Measurements from ENCODE around the gene KRT33A. TPM values are rescaled to one million over a fixed set of nuclear protein-coding genes. Genes with fewer than 3 reads are reported as not detected.

The KRT33A gene
- total and polyA plus RNA-seq, 2 experiments from 2014 or later: not detected

- H3K79me2 ChIP-seq (ENCODE audit: insufficient read depth): no peaks in the 10 kb centered on the region
- no peak for DNase-seq
- H3K27ac ChIP-seq: no peak overlapping the region
- no peaks in the 10 kb centered on the region for H3K9me3 ChIP-seq (ENCODE audit: low read depth)
- no peaks in the 10 kb centered on the region for H3K27me3 ChIP-seq (replicated peaks; ENCODE audit: insufficient read depth)
- 62% methylated on average over 12 of the region's 12 CpGs for WGBS, 2 experiments (ENCODE audit: low coverage in 1 of 2, low lambda C conversion rate in 2 of 2, missing lambda C conversion rate in 2 of 2)
- TF ChIP-seq EZH2phosphoT487 (IDR thresholded peaks at IDR 0.05; ENCODE audit: insufficient read depth, low read depth): no peak
- TF ChIP-seq EZH2 (IDR thresholded peaks at IDR 0.05; ENCODE audit: insufficient read depth, poor library complexity, severe bottlenecking): no peak
- H3K36me3 ChIP-seq (ENCODE audit: low read depth): no peaks in the 10 kb centered on the region
- no peak overlapping the region for H3K9ac ChIP-seq
- H3K9me2 ChIP-seq (ENCODE audit: insufficient read depth): no peaks in the 10 kb centered on the region
- no peaks in the 10 kb centered on the region for H4K20me1 ChIP-seq (ENCODE audit: insufficient read depth)
- H3K4me1 ChIP-seq (ENCODE audit: insufficient read depth): no peaks in the 10 kb centered on the region
- in situ Hi-C loops (cut with MboI): no loop called here
- no peaks in the 10 kb centered on the region for H3F3A ChIP-seq (ENCODE audit: insufficient read depth)
- no peak overlapping the region for H3K4me2 ChIP-seq (ENCODE audit: unreplicated experiment)
- H2AFZ ChIP-seq: no peak overlapping the region
- H3K4me3 ChIP-seq: no peak overlapping the region
Observed at GRCh38 chr17:41304091-41304490, 46.5 kb downstream of the KRT33A start.

DNA sequence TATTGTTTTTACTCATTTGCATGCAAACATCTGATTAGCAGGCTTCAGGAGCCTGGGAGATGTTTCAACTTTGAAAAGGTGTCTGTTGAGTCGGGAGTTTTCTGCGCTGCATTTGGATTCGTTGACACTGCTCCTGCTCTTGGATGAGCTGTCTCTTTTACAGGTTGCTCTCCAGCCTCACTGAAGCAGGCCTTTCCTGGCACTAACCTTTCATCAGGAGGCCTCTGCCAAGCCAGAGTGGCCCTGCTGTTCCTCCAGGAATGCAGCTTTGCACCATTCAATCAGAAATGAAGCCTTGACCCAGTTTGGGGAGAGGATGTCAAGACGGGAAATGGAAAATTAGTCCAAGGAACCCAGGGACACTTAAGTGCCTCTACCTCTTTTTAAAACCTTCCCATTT lies 47.6 kb downstream of the KRT33A start:
- 40 to 50% methylated on average over 4 of the region's 4 CpGs for WGBS, 2 experiments (ENCODE audit: low coverage in 1 of 2, low lambda C conversion rate in 2 of 2, missing lambda C conversion rate in 2 of 2)
- in situ Hi-C loops (cut with MboI): no loop called here
- H3K27me3 ChIP-seq (replicated peaks; ENCODE audit: insufficient read depth): no peaks in the 10 kb centered on the region
- H3K36me3 ChIP-seq (ENCODE audit: low read depth): no peaks in the 10 kb centered on the region
- H3K9me3 ChIP-seq (ENCODE audit: low read depth): no peaks in the 10 kb centered on the region
- no peak overlapping the region for H3K27ac ChIP-seq
- TF ChIP-seq EZH2 (IDR thresholded peaks at IDR 0.05; ENCODE audit: insufficient read depth, poor library complexity, severe bottlenecking) (no peak), EZH2phosphoT487 (IDR thresholded peaks at IDR 0.05; ENCODE audit: insufficient read depth, low read depth) (no peak)
- no peaks in the 10 kb centered on the region for H3K79me2 ChIP-seq (ENCODE audit: insufficient read depth)
- H3K4me2 ChIP-seq (ENCODE audit: unreplicated experiment): no peak overlapping the region
- no peak overlapping the region for H2AFZ ChIP-seq
- H3K9me2 ChIP-seq (ENCODE audit: insufficient read depth): no peaks in the 10 kb centered on the region
- no peak overlapping the region for H3K4me3 ChIP-seq
- no peak overlapping the region for H3K9ac ChIP-seq
- no peaks in the 10 kb centered on the region for H3K4me1 ChIP-seq (ENCODE audit: insufficient read depth)
- H4K20me1 ChIP-seq (ENCODE audit: insufficient read depth): no peaks in the 10 kb centered on the region
- no peak for DNase-seq
- no peaks in the 10 kb centered on the region for H3F3A ChIP-seq (ENCODE audit: insufficient read depth)

DNA sequence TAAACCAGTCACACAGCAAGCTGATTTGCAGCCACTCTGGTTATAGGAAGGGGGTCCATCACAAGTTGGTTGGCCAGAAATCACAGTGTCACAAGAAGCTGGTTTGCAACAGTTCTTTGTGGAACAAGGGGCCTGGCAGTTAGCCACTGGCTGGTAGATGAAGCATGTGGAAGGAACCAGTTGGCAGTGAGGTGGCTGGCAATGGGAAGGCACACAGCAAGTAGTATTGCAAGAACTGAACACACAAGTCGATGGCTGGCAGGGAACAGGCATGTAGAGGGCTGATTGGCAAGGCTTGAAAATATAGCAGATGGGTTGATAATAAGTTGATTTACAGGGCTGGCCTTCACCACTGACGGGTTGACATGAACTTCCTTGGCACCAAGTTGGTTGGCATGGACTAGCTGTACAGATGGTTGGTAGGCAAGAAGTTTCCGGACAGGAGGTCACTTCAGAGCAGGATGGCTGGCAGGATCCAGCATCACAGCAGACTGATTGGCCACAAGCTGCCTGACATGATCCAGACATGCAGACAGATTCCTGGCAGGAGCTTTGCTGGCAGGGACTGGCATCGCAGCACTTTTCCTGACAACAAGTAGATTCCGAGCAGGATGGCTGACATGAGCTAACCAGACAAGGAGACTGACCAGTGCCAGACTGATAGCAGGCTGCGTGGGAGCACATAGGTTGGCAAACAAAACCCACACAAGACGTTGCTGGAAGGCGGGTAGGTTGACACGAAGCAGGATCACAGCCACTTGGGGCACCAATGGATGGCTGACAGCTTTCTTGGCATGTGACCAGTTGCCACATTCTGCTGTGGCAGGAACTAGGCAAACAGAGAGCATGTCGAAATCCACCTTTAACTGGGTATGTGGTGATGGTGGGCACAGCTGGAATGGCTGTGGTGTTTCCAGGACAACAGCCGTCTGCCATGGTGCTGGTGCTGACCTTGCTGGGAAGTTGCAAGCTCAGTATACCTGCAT lies 48.4 kb downstream of the KRT33A start, which contains the start of gene KRTAP29-1:
Gene KRTAP29-1 (minus strand): TSS at position 936 of the 986 bp plus-strand sequence. CDS start 0 bp downstream, at position 936.
- WGBS, 2 experiments (ENCODE audit: low coverage in 1 of 2, low lambda C conversion rate in 2 of 2, missing lambda C conversion rate in 2 of 2): 26% methylated on average over 11 of the region's 11 CpGs
- H2AFZ ChIP-seq: no peak within 1 kb of the TSS
- in situ Hi-C loops (cut with MboI): no loop called here

GRCh38 chr17:41301204-41301790 lies 49.3 kb downstream of the KRT33A start:
- no peaks in the 10 kb centered on the region for H3K4me1 ChIP-seq (ENCODE audit: insufficient read depth)
- no peak overlapping the region for H3K27ac ChIP-seq
- H3K4me2 ChIP-seq (ENCODE audit: unreplicated experiment): no peak overlapping the region
- no peaks in the 10 kb centered on the region for H4K20me1 ChIP-seq (ENCODE audit: insufficient read depth)
- H3K79me2 ChIP-seq (ENCODE audit: insufficient read depth): no peaks in the 10 kb centered on the region
- DNase-seq: no peak
- H3K36me3 ChIP-seq (ENCODE audit: low read depth): no peaks in the 10 kb centered on the region
- H3K27me3 ChIP-seq (replicated peaks; ENCODE audit: insufficient read depth): no peaks in the 10 kb centered on the region
- no peak overlapping the region for H3K4me3 ChIP-seq
- H2AFZ ChIP-seq: no peak overlapping the region
- TF ChIP-seq EZH2 (IDR thresholded peaks at IDR 0.05; ENCODE audit: insufficient read depth, poor library complexity, severe bottlenecking): no peak
- no peak for TF ChIP-seq EZH2phosphoT487 (IDR thresholded peaks at IDR 0.05; ENCODE audit: insufficient read depth, low read depth)
- no peaks in the 10 kb centered on the region for H3F3A ChIP-seq (ENCODE audit: insufficient read depth)
- in situ Hi-C loops (cut with MboI): no loop called here
- 59 to 62% methylated on average over 5 of the region's 5 CpGs for WGBS, 2 experiments (ENCODE audit: low coverage in 1 of 2, low lambda C conversion rate in 2 of 2, missing lambda C conversion rate in 2 of 2)
- H3K9me3 ChIP-seq (ENCODE audit: low read depth): no peaks in the 10 kb centered on the region
- H3K9ac ChIP-seq: no peak overlapping the region
- H3K9me2 ChIP-seq (ENCODE audit: insufficient read depth): no peaks in the 10 kb centered on the region

More for the DNA sequence above, 48.4 kb downstream of the KRT33A start, which contains the start of gene KRTAP29-1:
- H3K9me3 ChIP-seq (ENCODE audit: low read depth): no peaks in the 10 kb centered on the region
- H3K9me2 ChIP-seq (ENCODE audit: insufficient read depth): no peaks in the 10 kb centered on the region
- H3F3A ChIP-seq (ENCODE audit: insufficient read depth): no peaks in the 10 kb centered on the region
- no peak within 1 kb of the TSS for H3K4me2 ChIP-seq (ENCODE audit: unreplicated experiment)
- no peak within 1 kb of the TSS for H3K27ac ChIP-seq
- TF ChIP-seq EZH2 (IDR thresholded peaks at IDR 0.05; ENCODE audit: insufficient read depth, poor library complexity, severe bottlenecking) (no peak), EZH2phosphoT487 (IDR thresholded peaks at IDR 0.05; ENCODE audit: insufficient read depth, low read depth) (no peak)
- H4K20me1 ChIP-seq (ENCODE audit: insufficient read depth): no peaks in the 10 kb centered on the region
- H3K79me2 ChIP-seq (ENCODE audit: insufficient read depth): no peaks in the 10 kb centered on the region
- H3K4me3 ChIP-seq: no peak within 1 kb of the TSS
- H3K4me1 ChIP-seq (ENCODE audit: insufficient read depth): no peaks in the 10 kb centered on the region
- no peak for DNase-seq
- H3K36me3 ChIP-seq (ENCODE audit: low read depth): no peaks in the 10 kb centered on the region
- H3K9ac ChIP-seq: no peak within 1 kb of the TSS
- H3K27me3 ChIP-seq (replicated peaks; ENCODE audit: insufficient read depth): no peaks in the 10 kb centered on the region

All from GM23248 (cell line).